Activated CD4-positive, alpha-beta T cell treated with anti-CD3 and anti-CD28 coated beads for 24 hours (primary cell): ENCODE measurements around the gene CNTF.
"Not testable (repeated sequence)": the region's sequence is repeated elsewhere in the genome, so short reads cannot be mapped to it uniquely, and the experiment has no call there.

Experiments used
- DNase-seq, 2 donors: peaks; one replicate each; pipeline ENCODE4 v3.0.0-alpha.2; 2020; ENCODE audit warnings: low read depth in 2 of 2

CNTF gene, protein sequence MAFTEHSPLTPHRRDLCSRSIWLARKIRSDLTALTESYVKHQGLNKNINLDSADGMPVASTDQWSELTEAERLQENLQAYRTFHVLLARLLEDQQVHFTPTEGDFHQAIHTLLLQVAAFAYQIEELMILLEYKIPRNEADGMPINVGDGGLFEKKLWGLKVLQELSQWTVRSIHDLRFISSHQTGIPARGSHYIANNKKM

DNA sequence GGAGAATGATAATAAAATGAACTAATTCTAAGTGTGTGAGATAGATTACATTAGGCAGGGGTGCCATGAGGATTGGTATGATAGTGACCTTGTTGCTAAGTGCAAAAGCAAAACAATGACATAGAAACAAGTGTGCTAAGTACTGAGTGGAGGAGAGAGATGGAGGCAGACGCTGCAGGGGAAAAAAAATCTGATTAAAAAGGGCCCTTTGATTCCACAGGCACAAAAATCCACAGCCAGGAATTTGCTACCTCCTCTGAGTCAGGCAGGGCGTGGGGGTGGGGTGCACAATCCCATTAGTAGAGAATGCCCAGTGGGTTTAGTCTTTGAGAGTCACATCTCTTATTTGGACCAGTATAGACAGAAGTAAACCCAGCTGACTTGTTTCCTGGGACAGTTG is at the start of gene CNTF:
CNTF (plus strand) TSS at position 322 of the 400 bp plus-strand sequence. CDS start 88 bp downstream, outside the sequence.
- DNase-seq = no peak

DNA sequence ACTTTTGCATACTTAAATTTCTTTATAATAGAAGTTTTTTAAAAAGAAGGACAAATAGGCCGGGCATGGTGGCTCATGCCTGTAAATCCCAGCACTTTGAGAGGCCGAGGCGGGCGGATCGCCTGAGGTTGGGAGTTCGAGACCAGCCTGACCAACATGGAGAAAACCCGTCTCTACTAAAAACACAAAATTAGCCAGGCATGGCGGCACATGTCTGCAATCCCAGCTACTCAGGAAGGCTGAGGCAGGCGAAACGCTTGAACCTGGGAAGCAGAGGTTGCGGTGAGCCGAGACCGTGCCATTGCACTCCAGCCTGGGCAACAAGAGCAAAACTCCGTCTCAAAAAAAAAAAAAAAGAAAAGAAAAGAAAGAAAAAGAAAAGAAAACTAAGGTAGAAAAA is 49.6 kb upstream of the CNTF start:
- DNase-seq = not testable (repeated sequence)

DNA sequence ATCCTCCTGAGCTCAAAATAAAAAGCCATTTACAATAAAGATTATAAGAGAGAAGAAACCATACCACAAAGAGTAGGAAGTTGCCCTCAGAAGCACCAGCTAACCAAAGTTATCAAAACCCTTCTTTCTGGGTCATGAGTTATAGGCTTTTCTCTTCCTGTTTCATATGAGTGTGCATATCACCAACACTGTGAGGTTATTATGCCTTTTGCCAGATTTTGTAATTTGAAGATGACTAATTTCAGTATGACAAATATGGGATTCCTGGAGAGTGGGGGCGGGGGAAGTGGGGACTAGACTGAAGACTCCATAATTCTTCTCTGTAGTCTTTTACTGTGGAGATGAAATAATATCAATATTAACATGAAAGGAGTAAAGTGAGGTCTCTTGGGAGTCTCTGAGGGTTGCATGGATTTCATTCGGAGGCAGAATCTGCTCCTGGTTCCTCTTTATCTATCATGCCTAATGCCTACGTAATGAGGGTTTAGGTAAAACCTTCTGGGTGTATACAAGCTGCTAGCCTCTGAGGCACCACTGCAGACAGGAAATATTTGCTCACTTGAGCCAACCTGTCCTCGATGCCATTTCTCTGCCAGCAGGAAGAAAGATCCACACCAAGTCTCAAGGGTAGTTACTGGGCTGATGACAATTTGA is 48.9 kb upstream of the CNTF start:
- peak; percentile 57 to 64 for DNase-seq

DNA sequence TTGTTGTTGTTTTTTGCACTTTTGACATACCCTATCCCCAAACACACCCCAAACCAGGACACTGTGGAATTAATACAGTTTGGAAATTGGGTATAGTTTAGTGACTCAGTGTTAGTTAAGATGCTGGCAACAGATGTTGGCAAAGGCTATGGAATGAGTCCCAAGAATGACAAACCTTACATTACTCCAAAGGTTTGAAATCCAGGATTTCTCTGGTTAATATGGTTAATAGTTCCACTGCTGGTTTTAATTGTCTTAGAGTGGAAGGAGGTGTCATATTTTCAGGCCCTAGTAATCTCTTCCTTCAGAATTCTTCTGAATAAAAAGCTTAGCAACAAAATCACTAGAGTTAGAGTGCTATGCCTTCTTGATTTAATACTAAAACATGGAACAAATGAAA is 47.6 kb upstream of the CNTF start:
- no peak for DNase-seq

DNA sequence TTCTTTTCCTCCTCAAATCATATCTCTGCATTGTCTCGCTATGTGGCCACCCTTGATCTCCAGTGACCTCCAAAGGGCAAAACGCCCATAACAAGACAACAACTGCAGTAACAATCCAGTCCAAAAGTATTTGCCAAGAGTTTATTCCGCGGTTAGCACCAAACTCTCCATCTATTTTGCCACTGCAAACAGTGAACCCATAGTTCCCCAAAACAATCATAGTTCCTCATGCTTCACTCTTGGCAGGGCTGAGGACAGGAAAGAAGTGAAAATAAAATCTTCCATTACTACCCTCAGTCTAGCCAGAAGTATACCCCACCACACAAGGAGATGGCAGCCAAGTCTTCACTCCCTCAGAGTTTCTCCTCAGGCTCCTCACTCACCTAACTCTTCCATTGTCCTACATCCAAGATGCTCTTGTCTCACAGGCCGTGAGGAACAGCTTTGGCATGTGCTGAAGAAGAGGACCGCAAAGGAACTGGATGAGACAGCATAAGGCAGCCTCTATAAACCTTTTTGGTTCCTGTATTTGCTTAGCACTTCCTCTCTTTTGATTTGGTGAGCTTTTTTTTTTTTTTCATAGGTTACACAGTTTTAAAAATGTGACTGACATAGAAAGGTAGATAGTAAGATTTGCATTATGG is 47.0 kb upstream of the CNTF start, which contains the start of gene LPXN:
LPXN (minus strand) TSS at position 480 of the 644 bp plus-strand sequence; CDS start at position 396, 84 bp downstream.
- no peak for DNase-seq

DNA sequence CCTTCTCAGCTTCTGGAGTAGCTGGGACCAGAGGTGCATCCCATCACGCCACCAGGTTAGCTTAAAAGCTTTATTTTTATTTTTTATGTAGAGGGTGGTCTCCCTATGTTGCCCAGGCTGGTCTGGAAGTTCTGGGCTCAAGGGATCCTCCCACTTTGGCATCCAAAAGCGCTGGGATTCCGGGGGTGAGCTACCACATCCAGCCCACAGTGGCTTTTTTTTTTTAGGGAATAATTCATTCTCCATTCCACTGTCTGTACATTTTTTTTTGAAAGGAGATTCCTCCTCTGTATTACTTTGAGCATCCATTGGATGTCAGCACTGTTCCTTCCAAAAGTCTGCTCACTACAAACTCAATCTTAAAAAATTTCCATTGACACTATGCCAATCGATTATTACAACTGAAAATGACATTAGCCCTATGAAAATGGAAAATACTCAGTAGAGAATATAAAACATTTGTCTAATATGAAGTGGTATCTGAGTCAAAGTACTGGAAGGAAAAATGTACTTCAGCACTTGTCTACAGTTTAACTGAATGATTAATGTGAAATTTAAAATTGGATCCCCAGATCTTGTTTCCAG is 45.5 kb upstream of the CNTF start:
- no peak for DNase-seq

DNA sequence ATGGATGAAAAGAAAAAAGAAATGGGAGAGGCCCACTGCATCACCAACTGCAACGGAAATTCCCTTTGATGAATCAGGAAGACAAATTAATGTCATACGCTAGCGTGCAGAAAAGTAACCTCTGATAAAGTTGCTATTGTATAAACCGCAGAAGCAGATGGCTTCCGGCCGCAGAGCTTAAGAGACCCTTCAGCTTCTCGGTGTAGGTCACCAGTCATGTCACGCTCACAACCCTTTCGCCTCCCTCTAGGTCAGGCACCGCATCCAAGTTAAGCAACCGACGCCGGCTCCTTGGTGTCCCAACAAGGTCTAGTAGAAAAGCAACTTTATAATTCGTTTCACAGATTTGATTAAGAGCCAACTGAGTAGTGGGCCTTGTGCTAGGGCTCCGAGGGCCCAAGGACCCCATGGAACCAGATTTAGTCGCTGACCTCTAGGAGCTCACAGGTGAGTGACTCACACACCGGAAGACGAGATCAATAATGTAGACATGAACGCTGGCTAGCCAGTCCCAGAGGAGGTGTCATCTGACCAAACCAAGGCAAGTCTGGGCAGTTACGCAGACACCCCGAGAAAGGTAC is 44.8 kb upstream of the CNTF start:
- DNase-seq = peak in 1 of 2 donors; percentile 45

DNA sequence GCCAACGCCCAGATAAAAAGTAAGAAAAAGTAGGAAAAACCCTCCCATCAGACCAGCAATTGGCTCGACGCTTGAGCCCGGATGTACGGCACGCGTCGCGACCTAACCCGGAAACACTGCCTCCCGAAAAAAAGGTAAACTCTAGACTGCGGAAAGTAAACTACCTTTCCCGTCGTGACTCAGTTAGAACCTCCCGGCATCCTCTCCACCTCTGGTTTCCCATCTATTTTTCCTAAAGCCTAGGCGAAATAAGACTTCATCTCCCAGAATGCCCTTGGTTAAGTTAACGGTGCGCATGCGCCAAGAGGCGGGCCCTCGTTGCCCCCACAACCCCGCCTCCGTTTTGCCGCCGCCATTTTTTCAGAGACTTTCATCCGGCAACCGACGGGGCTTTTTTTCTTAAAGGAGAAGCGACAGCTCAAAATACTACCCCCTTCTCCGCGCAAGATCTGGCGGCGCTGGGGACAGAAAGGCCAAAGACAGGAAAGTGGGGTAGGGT is 44.3 kb upstream of the CNTF start:
- peak; percentile 83 to 89 for DNase-seq

DNA sequence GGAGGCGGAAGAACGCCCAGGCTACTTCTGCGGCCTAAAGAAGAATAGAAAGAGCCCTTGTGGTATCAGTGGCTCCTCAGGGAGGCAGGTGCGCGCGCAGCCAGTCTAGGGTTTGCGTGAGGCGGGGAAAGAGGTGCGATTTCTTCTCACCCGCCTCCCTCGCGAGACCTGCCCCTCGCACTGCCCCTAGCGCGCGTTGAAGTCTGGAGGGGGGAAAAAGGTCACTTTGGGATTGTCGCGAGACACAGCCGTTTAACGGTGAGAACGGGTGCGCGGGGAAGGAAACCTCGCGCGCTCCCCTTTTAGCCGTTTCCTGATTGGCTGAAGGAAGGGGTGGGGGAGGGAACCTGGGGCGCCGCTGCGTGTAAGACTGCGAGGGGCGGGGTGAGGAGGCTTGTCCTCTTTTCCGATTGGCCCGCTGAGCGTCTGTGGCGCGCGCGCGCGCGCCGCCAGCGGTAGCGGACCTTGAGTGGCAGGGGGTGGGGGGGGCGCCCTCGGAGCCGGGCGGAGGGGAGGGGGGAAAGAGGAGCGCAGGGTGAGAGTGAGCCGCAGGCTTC is 43.8 kb upstream of the CNTF start, which contains the start of gene ZFP91:
ZFP91 (plus strand) TSS at position 429 of the 557 bp plus-strand sequence. CDS start 219 bp downstream, outside the sequence.
- DNase-seq = peak; percentile 91 to 97

DNA sequence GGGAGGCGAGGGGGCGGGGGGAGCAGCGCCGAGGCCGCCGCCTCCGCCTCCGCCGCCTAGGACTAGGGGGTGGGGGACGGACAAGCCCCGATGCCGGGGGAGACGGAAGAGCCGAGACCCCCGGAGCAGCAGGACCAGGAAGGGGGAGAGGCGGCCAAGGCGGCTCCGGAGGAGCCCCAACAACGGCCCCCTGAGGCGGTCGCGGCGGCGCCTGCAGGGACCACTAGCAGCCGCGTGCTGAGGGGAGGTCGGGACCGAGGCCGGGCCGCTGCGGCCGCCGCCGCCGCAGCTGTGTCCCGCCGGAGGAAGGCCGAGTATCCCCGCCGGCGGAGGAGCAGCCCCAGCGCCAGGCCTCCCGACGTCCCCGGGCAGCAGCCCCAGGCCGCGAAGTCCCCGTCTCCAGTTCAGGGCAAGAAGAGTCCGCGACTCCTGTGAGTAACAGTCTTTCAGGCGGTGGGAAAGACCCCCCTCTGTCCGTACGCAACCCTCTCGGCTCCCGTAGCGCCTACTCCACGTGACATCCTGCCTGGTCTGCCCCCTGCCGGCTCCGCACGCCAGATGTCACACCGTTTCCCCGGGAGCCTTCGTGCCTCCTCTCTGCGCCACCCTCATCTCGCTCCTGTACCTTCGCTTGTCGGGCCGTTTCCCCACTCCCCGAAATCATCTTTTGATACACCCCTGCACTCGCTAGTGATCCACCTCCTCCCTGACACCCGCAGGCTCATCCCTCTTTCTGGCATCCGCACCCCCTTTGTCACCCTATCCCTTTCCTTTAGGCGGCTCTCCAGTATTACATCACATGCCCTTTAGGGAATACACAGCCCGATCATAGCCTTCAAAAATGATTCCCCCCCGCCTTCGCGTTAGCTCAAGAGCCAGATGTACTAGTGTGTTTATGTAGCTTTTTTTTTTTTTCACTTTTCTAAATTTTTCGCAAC is 43.0 kb upstream of the CNTF start:
- DNase-seq = peak; percentile 77 to 87

DNA sequence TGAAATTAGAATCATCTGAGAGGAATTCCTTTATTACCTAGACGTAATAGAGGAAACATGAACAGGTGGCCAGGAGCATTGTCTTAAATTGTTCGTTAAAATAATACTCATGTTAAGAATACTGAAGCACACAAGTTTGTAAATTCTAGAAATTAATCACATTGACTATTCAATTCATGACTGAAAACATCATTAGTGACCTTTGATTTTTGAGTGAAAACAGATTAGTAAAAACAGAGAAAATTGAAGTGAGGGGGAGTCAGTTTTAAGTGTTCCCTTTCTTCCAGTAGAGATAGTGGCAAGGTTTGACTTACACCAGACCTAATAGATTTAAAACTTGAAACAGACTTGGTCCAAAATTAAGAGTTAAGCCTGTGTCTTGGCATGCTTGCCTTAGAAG is 42.2 kb upstream of the CNTF start:
- DNase-seq = no peak

DNA sequence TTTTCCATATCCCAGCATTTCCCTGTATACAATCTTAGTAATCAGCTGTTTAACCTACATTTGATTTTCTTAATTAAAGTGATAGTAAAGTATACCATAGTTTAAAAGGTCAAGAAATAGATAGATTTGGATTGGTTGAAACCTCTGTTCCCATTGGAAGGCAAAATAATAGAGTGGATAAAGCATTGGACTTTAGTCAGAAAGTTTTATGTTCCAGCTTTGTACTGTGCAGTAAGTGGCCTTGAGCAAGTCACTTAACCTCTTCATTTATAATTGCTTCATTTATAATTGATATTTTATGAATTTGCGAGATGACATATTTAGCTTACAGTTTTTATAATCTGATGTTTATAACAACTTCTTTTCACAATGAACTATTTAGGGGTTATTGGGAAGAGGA is 40.0 kb upstream of the CNTF start:
- no peak for DNase-seq

DNA sequence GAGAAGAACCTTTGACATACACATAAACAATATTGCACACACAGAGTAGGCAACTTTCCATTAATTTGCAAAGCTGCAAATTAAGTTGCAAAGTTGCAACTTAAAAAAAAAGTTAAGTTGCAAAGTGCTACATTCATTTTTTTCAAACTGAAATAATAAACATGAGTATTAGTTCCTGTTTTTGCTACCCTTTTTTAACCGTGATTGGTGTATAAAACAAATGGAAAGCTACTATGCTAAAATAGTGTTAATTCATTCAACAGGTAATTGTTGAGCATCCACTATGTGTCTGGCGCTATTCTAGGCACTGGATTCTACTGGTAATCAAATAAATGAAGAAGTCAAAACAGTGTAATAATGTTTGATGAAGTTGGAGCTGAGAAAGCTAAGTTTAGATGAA is 35.5 kb upstream of the CNTF start:
- DNase-seq = no peak

DNA sequence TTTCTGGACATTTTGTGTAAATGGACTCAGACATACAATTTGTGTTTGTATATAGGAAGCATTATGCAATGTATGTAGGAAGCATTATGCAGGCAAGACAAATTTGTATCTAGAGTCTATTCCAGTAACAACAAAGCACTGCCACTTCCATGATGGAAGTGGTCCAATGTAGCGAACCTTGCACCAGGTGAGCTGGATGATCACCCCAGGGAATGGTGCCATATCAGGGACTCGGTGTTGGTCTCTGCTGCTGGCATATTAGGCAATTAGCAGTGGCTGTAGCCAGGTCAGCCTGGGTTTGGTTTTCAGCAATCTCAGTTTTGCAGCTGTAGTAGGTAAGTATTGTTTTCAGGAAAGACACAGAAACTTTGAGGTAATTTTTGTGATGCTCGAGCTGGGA is 30.8 kb upstream of the CNTF start:
- no peak for DNase-seq

DNA sequence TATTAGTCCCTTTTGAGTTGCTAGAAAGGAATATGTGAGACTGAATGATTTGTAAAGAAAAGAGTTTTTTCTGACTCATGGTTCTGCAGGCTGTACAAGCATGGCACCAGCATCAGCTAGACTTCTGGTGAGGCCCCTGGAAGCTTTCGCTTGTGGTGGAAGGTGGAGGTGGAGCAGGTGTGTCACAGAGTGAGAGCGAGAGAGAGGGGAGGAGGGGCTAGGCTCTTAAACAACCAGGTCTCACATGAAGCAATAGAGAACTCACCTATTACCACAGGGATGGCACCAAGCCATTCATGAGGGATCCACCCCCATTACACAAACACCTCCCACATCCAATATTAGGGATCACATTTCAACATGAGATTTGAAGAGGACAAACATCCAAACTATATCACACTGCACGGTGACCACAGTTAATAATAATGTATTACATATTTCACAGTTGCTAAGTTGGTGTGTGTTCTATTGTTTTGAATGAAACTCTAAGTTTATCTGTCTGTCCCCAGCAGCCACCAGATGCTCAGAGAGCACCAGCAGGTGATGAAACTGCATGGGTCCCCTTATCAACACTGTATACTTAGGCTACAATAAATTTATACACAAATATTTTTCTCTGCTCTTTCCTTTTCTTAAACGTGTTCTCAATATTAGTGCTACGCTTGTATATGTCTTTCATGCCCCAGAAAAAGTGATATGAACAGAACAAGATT is 29.5 kb upstream of the CNTF start:
- DNase-seq = no peak

DNA sequence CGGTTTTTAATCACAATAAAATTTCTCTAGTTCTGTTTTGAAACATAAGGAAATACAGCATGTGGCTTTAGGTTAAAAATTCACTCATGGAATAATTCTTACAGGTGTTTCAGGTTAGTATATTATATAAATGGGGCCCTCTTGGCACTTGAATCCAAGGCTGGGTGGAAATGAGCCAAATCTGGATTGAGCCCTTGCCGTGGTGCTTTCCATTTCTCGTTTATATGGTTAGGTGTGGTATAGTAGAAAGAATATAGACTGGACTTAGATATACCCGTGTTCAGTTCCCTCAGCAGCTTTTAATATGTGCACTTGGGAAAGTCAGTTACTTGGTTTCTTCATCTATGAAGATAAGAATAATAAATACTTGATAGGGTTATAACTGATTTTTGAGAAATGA is 27.6 kb upstream of the CNTF start:
- DNase-seq = no peak

DNA sequence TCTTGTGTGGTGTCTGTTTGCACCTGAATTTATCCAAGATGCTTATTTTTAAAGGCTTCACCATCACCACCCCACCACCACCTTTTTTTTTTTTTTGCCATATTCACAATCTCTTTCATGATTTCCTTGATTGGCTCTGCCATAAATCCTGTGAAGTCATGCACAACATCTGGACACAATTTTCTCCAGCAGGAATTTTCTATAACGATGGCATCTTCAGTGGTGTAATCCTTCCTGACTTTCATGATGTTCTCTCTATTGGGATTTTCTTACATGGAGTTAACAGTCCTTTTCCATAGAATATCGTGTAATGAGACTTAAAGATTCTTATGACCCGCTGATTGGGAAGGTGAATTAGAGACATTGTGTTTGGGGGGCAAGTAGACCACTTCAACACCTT is 25.8 kb upstream of the CNTF start:
- no peak for DNase-seq

DNA sequence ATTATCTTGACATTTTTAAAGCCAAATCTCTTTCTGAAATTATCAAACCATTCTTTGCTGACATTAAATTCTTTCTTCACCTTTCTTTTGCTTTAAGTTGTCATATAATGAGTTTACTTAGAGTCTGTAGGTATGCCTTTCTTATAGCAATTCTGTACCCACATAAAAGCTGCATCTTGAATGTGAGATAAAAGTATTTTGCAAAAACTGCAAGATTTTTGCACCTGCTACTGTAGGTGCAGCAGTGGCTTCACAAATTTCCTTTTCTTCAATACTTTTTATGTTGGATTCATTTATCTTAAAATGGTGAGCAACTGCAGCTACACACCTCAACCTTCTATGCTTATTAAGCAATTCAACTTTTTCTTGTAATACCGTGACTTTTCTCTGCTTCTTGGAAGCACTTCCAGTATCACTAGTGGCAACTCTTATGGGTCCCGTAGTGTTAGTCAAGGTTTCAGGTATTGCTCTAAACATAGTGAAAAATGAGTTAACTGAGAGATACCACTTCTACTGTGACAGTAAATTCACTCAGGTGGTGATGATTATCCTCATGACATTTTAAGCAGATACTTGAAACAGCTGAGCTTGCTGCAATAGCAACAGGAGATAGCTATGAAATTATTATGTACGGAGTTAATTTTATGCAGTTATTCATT is 24.9 kb upstream of the CNTF start:
- DNase-seq = no peak

DNA sequence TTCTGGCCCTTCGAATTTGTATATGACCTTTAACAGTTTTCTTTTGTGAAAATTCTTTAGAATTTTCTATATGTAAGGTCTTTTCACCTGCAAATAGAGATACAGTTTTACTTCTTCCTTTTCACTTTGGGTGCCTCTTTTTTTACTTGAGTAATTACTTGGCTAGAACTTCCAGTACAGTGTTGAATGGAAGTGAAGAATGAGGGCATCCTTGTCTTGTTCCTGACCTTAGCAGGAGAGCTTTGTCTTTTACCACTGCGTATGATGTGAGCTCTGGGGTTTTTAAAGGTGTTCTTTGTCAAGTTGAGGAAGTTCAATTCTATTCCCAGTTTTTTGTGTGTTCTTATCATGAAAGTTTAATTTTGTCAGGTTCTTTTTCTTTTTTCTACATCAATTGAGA is 22.0 kb upstream of the CNTF start:
- no peak for DNase-seq
